Astrocyte (in vitro differentiated cells and primary cell): ENCODE measurements around the gene CDK14. TPM values are rescaled to one million over a fixed set of nuclear protein-coding genes. Genes with fewer than 3 reads are reported as not detected.

Experiments used
- DNase-seq: peaks from one replicate; pipeline ENCODE4 v3.0.0-alpha.2; 2010; ENCODE audit warnings: low read depth
- FAIRE-seq: peaks from 2 replicates; lab custom pipeline; 2011; peaks lifted over from hg19 to GRCh38; lab: Jason Lieb, UNC
- H2AFZ ChIP-seq: 2 replicates; pipeline ENCODE4 v1.6.0; 2012; ENCODE audit warnings: low read depth, low read length, inconsistent platforms
- H3K27ac ChIP-seq: 2 replicates; pipeline ENCODE4 v1.5.1; 2011; ENCODE audit warnings: low read depth, low read length, inconsistent platforms
- H3K27me3 ChIP-seq: 2 replicates; pipeline ENCODE4 v1.6.0; 2011; ENCODE audit warnings: low read length, inconsistent platforms; ENCODE audit not compliant: insufficient read depth
- H3K36me3 ChIP-seq: 2 replicates; pipeline ENCODE4 v1.5.1; 2011; ENCODE audit warnings: low read length, inconsistent platforms; ENCODE audit not compliant: insufficient read depth
- H3K4me1 ChIP-seq: 2 replicates; pipeline ENCODE4 v1.5.1; 2011; ENCODE audit warnings: low read length, inconsistent platforms; ENCODE audit not compliant: insufficient read depth
- H3K4me2 ChIP-seq: 2 replicates; pipeline ENCODE4 v1.6.0; 2012; ENCODE audit warnings: low read length, inconsistent platforms
- H3K4me3 ChIP-seq: 2 replicates; pipeline ENCODE4 v1.5.1; 2011; ENCODE audit warnings: low read depth, mild to moderate bottlenecking, low read length, inconsistent platforms; ENCODE audit not compliant: insufficient read depth
- H3K79me2 ChIP-seq: 2 replicates; pipeline ENCODE4 v1.6.0; 2012; ENCODE audit warnings: mild to moderate bottlenecking, low read length, inconsistent platforms; ENCODE audit not compliant: insufficient read depth
- H3K9ac ChIP-seq: 2 replicates; pipeline ENCODE4 v1.6.0; 2012; ENCODE audit warnings: mild to moderate bottlenecking, low read length, inconsistent platforms
- H3K9me3 ChIP-seq: 2 replicates; pipeline ENCODE4 v1.5.1; 2012; ENCODE audit warnings: low read depth, mild to moderate bottlenecking, low read length, inconsistent platforms; ENCODE audit not compliant: insufficient read depth
- H4K20me1 ChIP-seq: 2 replicates; pipeline ENCODE4 v1.6.0; 2012; ENCODE audit warnings: low read length, inconsistent platforms; ENCODE audit not compliant: insufficient read depth
- H3K27ac Mint-ChIP-seq: one replicate; pipeline ENCODE4 v1.8.0; 2021; ENCODE audit warnings: mild to moderate bottlenecking, mixed read lengths; ENCODE audit not compliant: unreplicated experiment
- H3K27me3 Mint-ChIP-seq: one replicate; pipeline ENCODE4 v1.8.0; 2021; ENCODE audit warnings: low read depth, mixed read lengths; ENCODE audit not compliant: unreplicated experiment
- H3K36me3 Mint-ChIP-seq: one replicate; pipeline ENCODE4 v1.8.0; 2021; ENCODE audit warnings: low read depth, mixed read lengths; ENCODE audit not compliant: unreplicated experiment
- H3K4me1 Mint-ChIP-seq: one replicate; pipeline ENCODE4 v1.8.0; 2021; ENCODE audit warnings: low read depth, mixed read lengths; ENCODE audit not compliant: unreplicated experiment
- H3K4me3 Mint-ChIP-seq: one replicate; pipeline ENCODE4 v1.8.0; 2021; ENCODE audit warnings: mild to moderate bottlenecking, moderate library complexity, mixed read lengths; ENCODE audit not compliant: unreplicated experiment
- H3K9me3 Mint-ChIP-seq: one replicate; pipeline ENCODE4 v1.8.0; 2021; ENCODE audit warnings: mild to moderate bottlenecking, mixed read lengths; ENCODE audit not compliant: unreplicated experiment
- CTCF ChIP-seq: IDR thresholded peaks from 2 replicates; pipeline ENCODE4 v1.5.1; 2011; ENCODE audit warnings: low read depth, mild to moderate bottlenecking, inconsistent platforms, low read length, moderate library complexity; ENCODE audit not compliant: insufficient read depth
- EZH2 ChIP-seq: IDR thresholded peaks from 2 replicates; pipeline ENCODE4 v1.6.1; 2012; ENCODE audit warnings: mild to moderate bottlenecking, low read length, inconsistent platforms; ENCODE audit not compliant: insufficient read depth
- total RNA-seq: library from RNA; stranded (reverse); gene quantifications from 2 replicates; pipeline ENCODE4 v1.2.1, GENCODE V29; 2021

CDK14 gene
- total RNA-seq, 1 donor from 2014 or later: 30.2 TPM

- TF ChIP-seq EZH2 (no peak), CTCF (no peak)
Observed at GRCh38 chr7:90751595-90751994, 155.5 kb downstream of the CDK14 start.

GRCh38 chr7:90752051-90752450 is 155.9 kb downstream of the CDK14 start:
- Histone ChIP-seq H3K4me3 (no peak overlapping the region), H3K79me2 (no peaks in the 10 kb centered on the region), H3K27me3 (no peaks in the 10 kb centered on the region), H3K27ac (no peak overlapping the region), H4K20me1 (peaks cover 7% of the 10 kb centered on the region), H3K9me3 (no peaks in the 10 kb centered on the region), H3K4me2 (no peak overlapping the region), H3K36me3 (no peaks in the 10 kb centered on the region), H2AFZ (no peak overlapping the region), H3K9ac (no peak overlapping the region), H3K4me1 (no peaks in the 10 kb centered on the region)
- no peaks in the 10 kb centered on the region for H3K4me1 Mint-ChIP-seq
- peaks cover 5% of the 10 kb centered on the region for H3K36me3 Mint-ChIP-seq
- TF ChIP-seq CTCF (no peak), EZH2 (no peak)
- DNase-seq (peak; percentile 22), FAIRE-seq (no peak)
- no peaks in the 10 kb centered on the region for H3K9me3 Mint-ChIP-seq
- H3K27ac Mint-ChIP-seq: no peak overlapping the region
- H3K4me3 Mint-ChIP-seq: no peak overlapping the region
- H3K27me3 Mint-ChIP-seq: no peaks in the 10 kb centered on the region

More at GRCh38 chr7:90751595-90751994, 155.5 kb downstream of the CDK14 start:
- no peak for FAIRE-seq
- Mint-ChIP-seq H3K27me3 (no peaks in the 10 kb centered on the region), H3K4me3 (no peak overlapping the region), H3K27ac (no peak overlapping the region), H3K36me3 (peaks cover 5% of the 10 kb centered on the region), H3K9me3 (no peaks in the 10 kb centered on the region), H3K4me1 (no peaks in the 10 kb centered on the region)
- no peaks in the 10 kb centered on the region for H3K36me3 ChIP-seq
- H4K20me1 ChIP-seq: peaks cover 2% of the 10 kb centered on the region
- H2AFZ ChIP-seq: no peak overlapping the region
- no peak overlapping the region for H3K27ac ChIP-seq
- H3K4me1 ChIP-seq: no peaks in the 10 kb centered on the region
- no peak overlapping the region for H3K4me3 ChIP-seq
- no peaks in the 10 kb centered on the region for H3K27me3 ChIP-seq
- no peak overlapping the region for H3K9ac ChIP-seq
- no peak overlapping the region for H3K4me2 ChIP-seq
- no peaks in the 10 kb centered on the region for H3K79me2 ChIP-seq
- DNase-seq: no peak
- H3K9me3 ChIP-seq: no peaks in the 10 kb centered on the region

GRCh38 chr7:90755041-90755440 is 158.9 kb downstream of the CDK14 start:
- Histone ChIP-seq H3K79me2 (no peaks in the 10 kb centered on the region), H4K20me1 (peaks cover 11% of the 10 kb centered on the region), H3K9me3 (no peaks in the 10 kb centered on the region), H3K4me1 (no peaks in the 10 kb centered on the region), H2AFZ (no peak overlapping the region), H3K9ac (no peak overlapping the region), H3K4me3 (no peak overlapping the region), H3K27ac (no peak overlapping the region), H3K4me2 (no peak overlapping the region), H3K36me3 (no peaks in the 10 kb centered on the region), H3K27me3 (no peaks in the 10 kb centered on the region)
- TF ChIP-seq CTCF (no peak), EZH2 (no peak)
- Mint-ChIP-seq H3K27ac (no peak overlapping the region), H3K9me3 (no peaks in the 10 kb centered on the region), H3K27me3 (no peaks in the 10 kb centered on the region), H3K4me3 (no peak overlapping the region), H3K36me3 (peaks cover 4% of the 10 kb centered on the region), H3K4me1 (no peaks in the 10 kb centered on the region)
- FAIRE-seq (peak; percentile 69), DNase-seq (no peak)
